ENCODE results near the gene PNMA6F. TPM values are rescaled to one million over a fixed set of nuclear protein-coding genes. Genes with fewer than 3 reads are reported as not detected.

PNMA6F gene
- total and polyA plus RNA-seq, 2 of the 8 experiments (the other 6 are each of a cell fraction or from before 2014, with no cell fraction given), result 0.12 to 0.22 TPM

GRCh38 chrX:153357877-153358276 is 36.3 kb upstream of the PNMA6F start:
- FAIRE-seq, result no peak

More at GRCh38 chrX:153357877-153358276, 36.3 kb upstream of the PNMA6F start:
- no peaks in the 10 kb centered on the region for H4K20me1 ChIP-seq (replicated peaks in 1 of 2; ENCODE audit: control insufficient read depth in 1 of 2, insufficient read depth in 2 of 2, low read length in 2 of 2)
- H3K4me2 ChIP-seq (ENCODE audit: insufficient read depth in 1 of 2, low read depth in 2 of 2, low read length in 2 of 2), result no peak overlapping the region
- H4K5ac ChIP-seq (ENCODE audit: insufficient read length, low read depth, low read length), result no peak overlapping the region
- no peak overlapping the region for H3K18ac ChIP-seq (ENCODE audit: extremely low read depth, low read length)
- H2BK120ac ChIP-seq (replicated peaks; ENCODE audit: low read depth, low read length), result no peak overlapping the region
- H3K27me3 ChIP-seq (replicated peaks in 1 of 4; ENCODE audit: control insufficient read depth in 3 of 4, extremely low read depth in 1 of 4, insufficient read depth in 3 of 4, low read length in 3 of 4), result no peaks in the 10 kb centered on the region
- H2BK5ac ChIP-seq (ENCODE audit: low read depth, low read length), result no peak overlapping the region
- no peak overlapping the region for H2BK12ac ChIP-seq (ENCODE audit: low read depth, low read length)
- H3K9me3 ChIP-seq (ENCODE audit: insufficient read depth in 2 of 2, low read depth in 1 of 2, low read length in 1 of 2), result peaks cover 7 to 24% of the 10 kb centered on the region in 2 experiments; a peak in 3 of 4 replicates
- H3K23ac ChIP-seq (ENCODE audit: insufficient read length), result no peak overlapping the region
- H3K4ac ChIP-seq (replicated peaks; ENCODE audit: insufficient read length, low read depth, low read length), result no peak overlapping the region
- CTCF ChIA-PET (ENCODE audit: partially characterized antibody), result no interaction called here
- 83% methylated on average over 1 of the region's 1 CpG; no CpG with 5 or more reads in 1 of the 2 experiments for WGBS, 2 experiments (ENCODE audit: extremely low coverage in 1 of 2, insufficient coverage in 1 of 2, insufficient read length in 1 of 2, insufficient replicate concordance in 2 of 2, low coverage in 1 of 2, low lambda C conversion rate in 2 of 2, missing lambda C conversion rate in 1 of 2)
- H2AFZ ChIP-seq (ENCODE audit: low read length), result no peak overlapping the region
- POLR2A ChIA-PET (ENCODE audit: partially characterized antibody), result no interaction called here
- peaks cover 0 to 2% (median 0%) of the 10 kb centered on the region in 4 experiments; a peak in 1 of 7 replicates for H3K4me1 ChIP-seq (replicated peaks in 1 of 4; ENCODE audit: control insufficient read depth in 3 of 4, insufficient read depth in 4 of 4, low read length in 3 of 4)
- H3K9ac ChIP-seq (replicated peaks in 1 of 4; ENCODE audit: extremely low read depth in 1 of 4, low read depth in 3 of 4, low read length in 3 of 4), result no peak overlapping the region
- H4K91ac ChIP-seq (replicated peaks; ENCODE audit: insufficient read length, low read length), result no peak overlapping the region
- no peak overlapping the region for H3K4me3 ChIP-seq (ENCODE audit: extremely low read depth in 1 of 4, insufficient read depth in 2 of 4, low read depth in 3 of 4, low read length in 4 of 4)
- H3K14ac ChIP-seq (ENCODE audit: insufficient read length), result no peak overlapping the region
- H2AK5ac ChIP-seq (ENCODE audit: low read depth, low read length), result no peak overlapping the region
- no peaks in the 10 kb centered on the region for H3K79me1 ChIP-seq (ENCODE audit: low read depth, low read length)
- H2BK15ac ChIP-seq (ENCODE audit: low read length), result no peak overlapping the region
- no peak overlapping the region for H2BK20ac ChIP-seq (ENCODE audit: low read length)
- no peak overlapping the region for H3K27ac ChIP-seq (ENCODE audit: low read depth, low read length)
- H4K8ac ChIP-seq (ENCODE audit: extremely low read depth, insufficient read depth, low read length), result no peak overlapping the region
- DNase-seq (ENCODE audit: low read depth in 1 of 2, low spot score in 2 of 2), result no peak
- no peaks in the 10 kb centered on the region for H3K79me2 ChIP-seq (ENCODE audit: control insufficient read depth in 1 of 2, insufficient read depth in 2 of 2, low read length in 2 of 2)
- H3K56ac ChIP-seq (replicated peaks; ENCODE audit: insufficient read length, low read depth, low read length), result no peak overlapping the region
- no peaks in the 10 kb centered on the region for H3K23me2 ChIP-seq (ENCODE audit: low read depth, low read length)
- TF ChIP-seq POLR2AphosphoS5 (IDR thresholded peaks at IDR 0.05; ENCODE audit: low read depth, low read length), result no peak
- no peaks in the 10 kb centered on the region for H3K36me3 ChIP-seq (ENCODE audit: control insufficient read depth in 2 of 4, insufficient read depth in 4 of 4, low read length in 3 of 4)

All from H1 (cell line).